Tibial artery (tissue), 4 donors: ENCODE results near the gene STOML2.

ENCODE experiments used
- DNase-seq, 2 donors: peaks; one replicate each; pipeline ENCODE4 v3.0.0-alpha.2; 2019
- H3K27ac ChIP-seq, 2 donors: fragments of 200-600 bp; sonication (generic) in 1 of 2; 1 replicate in 1 of 2; 2 replicates in 1 of 2; pipeline ENCODE4 v1.5.1; 2018 to 2019; ENCODE audit warnings: mild to moderate bottlenecking in 1 of 2
- H3K27me3 ChIP-seq, 2 donors: fragments of 200-600 bp; sonication (generic) in 1 of 2; one replicate each; pipeline versions ENCODE4 v1.5.1 to v1.6.0; 2016 to 2019
- H3K36me3 ChIP-seq, 3 donors: fragments of 200-600 bp; sonication (generic) in 2 of 3; one replicate each; pipeline ENCODE4 v1.5.1; 2016 to 2019; ENCODE audit warnings: mild to moderate bottlenecking in 2 of 3
- H3K4me1 ChIP-seq, 4 donors: fragments of 200-600 bp; sonication (generic) in 2 of 4; 1 replicate in 3 of 4; 2 replicates in 1 of 4; pipeline ENCODE4 v1.5.1; 2016 to 2019
- H3K4me3 ChIP-seq, 2 donors: fragments of 200-600 bp; sonication (generic) in 1 of 2; 1 replicate in 1 of 2; 2 replicates in 1 of 2; pipeline ENCODE4 v1.5.1; 2018 to 2019; ENCODE audit warnings: mild to moderate bottlenecking in 2 of 2
- H3K9me3 ChIP-seq, 3 donors: fragments of 200-600 bp; sonication (generic) in 1 of 3; one replicate each; pipeline ENCODE4 v1.5.1; 2016 to 2019
- CTCF ChIP-seq, 2 experiments: fragments of 200-600 bp in 1 of 2; fragments of 450-650 bp in 1 of 2; IDR thresholded peaks; one replicate each; pipeline ENCODE4 v1.5.1; 2017 to 2019; ENCODE audit warnings: antibody characterized with exemption in 2 of 2, mild to moderate bottlenecking in 1 of 2, moderate library complexity in 1 of 2
- intact Hi-C: fragments of 100-400 bp; cut with DNase I; formaldehyde crosslinking; loops from one replicate; pipeline ENCODE4 v1.15.0; 2023; ENCODE audit warnings: low total_unique reads

Gene STOML2

GRCh38 chr9:35054871-35055644, 47.9 kb downstream of the STOML2 start:
- TF ChIP-seq CTCF (IDR thresholded peaks at IDR 0.05): no peak
- Histone ChIP-seq H3K27ac (no peak overlapping the region), H3K27me3 (no peaks in the 10 kb centered on the region), H3K9me3 (no peaks in the 10 kb centered on the region), H3K4me3 (no peak overlapping the region), H3K36me3 (peaks cover 46 to 94% (median 78%) of the 10 kb centered on the region in 3 donors), H3K4me1 (peaks cover 0 to 3% (median 0%) of the 10 kb centered on the region in 4 donors)
- DNase-seq: no peak
- intact Hi-C loops: loop anchor here (1.0 to 10.0 kb wide), 2 partner anchors 12 to 160 kb away; a partner anchor contains a TSS

GRCh38 chr9:35054185-35054835, 48.6 kb downstream of the STOML2 start:
- peaks cover 0 to 3% (median 0%) of the 10 kb centered on the region in 4 donors for H3K4me1 ChIP-seq
- no peak overlapping the region for H3K4me3 ChIP-seq
- peaks cover 46 to 94% (median 78%) of the 10 kb centered on the region in 3 donors for H3K36me3 ChIP-seq
- no peak for TF ChIP-seq CTCF (IDR thresholded peaks at IDR 0.05)
- no peak overlapping the region for H3K27ac ChIP-seq
- H3K27me3 ChIP-seq: no peaks in the 10 kb centered on the region
- intact Hi-C loops: loop anchor here (1.0 to 10.0 kb wide), 2 partner anchors 11 to 160 kb away; a partner anchor contains a TSS
- DNase-seq: no peak
- no peaks in the 10 kb centered on the region for H3K9me3 ChIP-seq

GRCh38 chr9:35051069-35051967, 51.6 kb downstream of the STOML2 start:
- H3K36me3 ChIP-seq: peaks cover 19 to 83% (median 64%) of the 10 kb centered on the region in 3 donors
- H3K27me3 ChIP-seq: no peaks in the 10 kb centered on the region
- no peaks in the 10 kb centered on the region for H3K9me3 ChIP-seq
- TF ChIP-seq CTCF (IDR thresholded peaks at IDR 0.05): peak; percentile 50
- DNase-seq: no peak
- intact Hi-C loops: loop anchor here (10.0 kb wide), 1 partner anchor 157 kb away; a partner anchor contains a TSS
- no peak overlapping the region for H3K4me3 ChIP-seq
- H3K4me1 ChIP-seq: peaks cover 0 to 3% (median 0%) of the 10 kb centered on the region in 4 donors
- no peak overlapping the region for H3K27ac ChIP-seq
